Kidney capillary endothelial cell (primary cell): ENCODE results near the gene ZBTB7C.

Experiments used
- DNase-seq: peaks from one replicate; pipeline ENCODE4 v3.0.0-alpha.2; 2018; ENCODE audit warnings: low spot score

ZBTB7C gene

GRCh38 chr18:48139431-48140347, 269.5 kb downstream of the ZBTB7C start:
- no peak for DNase-seq

- DNase-seq, result no peak
These were observed 270.3 kb downstream of the ZBTB7C start for GRCh38 chr18:48138660-48139430.

DNA sequence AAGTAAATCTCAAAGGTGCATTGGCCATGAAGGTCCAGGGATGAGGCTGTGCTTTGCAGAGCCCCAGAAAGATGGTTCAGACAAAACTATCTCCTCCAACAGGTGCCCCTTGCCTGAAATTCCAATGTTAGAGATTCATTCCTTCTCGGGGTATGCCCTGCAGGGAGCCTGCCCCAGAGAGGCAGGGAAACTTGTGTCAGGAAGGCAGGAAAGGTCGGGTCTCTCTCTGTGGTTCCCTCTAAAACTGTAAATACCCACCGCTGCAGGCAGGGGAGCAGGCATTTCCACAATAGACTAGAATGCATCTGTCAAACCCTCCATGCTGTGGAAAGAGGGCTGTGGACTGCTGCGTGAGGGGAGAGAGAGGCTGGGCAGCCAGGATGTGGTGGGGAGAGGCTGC, 271.0 kb downstream of the ZBTB7C start:
- DNase-seq, result no peak

DNA sequence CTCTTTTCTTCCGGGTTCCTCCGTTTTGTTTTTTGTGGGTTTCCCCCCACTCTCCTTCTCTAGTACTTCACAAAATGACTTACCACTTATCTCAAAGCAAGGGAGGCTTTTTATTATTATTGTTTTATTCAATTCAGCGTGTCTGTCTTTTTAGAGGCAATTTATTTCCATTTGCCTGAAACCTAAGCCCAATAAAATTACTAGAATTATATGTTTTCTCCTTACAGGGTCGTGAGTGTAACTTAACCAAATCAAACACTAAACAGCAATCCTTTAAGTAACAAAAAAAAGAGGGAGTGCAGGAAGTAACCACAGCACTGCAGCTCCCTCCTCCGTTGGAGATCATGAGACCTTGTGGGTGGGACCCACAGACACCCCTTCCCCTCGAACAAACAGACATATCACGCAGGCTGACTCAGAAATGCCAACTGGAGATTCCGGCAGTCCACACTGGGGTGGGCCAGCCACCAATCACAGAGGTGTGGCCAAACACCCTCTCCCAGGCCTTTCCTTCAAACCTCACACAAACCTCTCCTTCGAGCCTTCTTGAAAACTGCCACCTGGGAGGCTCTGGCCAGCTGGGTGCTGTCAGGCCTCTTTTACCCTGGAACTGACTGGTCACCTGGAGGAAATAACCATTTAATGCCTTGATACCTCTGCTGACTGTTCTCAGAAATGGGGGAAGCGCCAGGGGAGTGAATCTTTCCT, 271.7 kb downstream of the ZBTB7C start:
- no peak for DNase-seq

DNA sequence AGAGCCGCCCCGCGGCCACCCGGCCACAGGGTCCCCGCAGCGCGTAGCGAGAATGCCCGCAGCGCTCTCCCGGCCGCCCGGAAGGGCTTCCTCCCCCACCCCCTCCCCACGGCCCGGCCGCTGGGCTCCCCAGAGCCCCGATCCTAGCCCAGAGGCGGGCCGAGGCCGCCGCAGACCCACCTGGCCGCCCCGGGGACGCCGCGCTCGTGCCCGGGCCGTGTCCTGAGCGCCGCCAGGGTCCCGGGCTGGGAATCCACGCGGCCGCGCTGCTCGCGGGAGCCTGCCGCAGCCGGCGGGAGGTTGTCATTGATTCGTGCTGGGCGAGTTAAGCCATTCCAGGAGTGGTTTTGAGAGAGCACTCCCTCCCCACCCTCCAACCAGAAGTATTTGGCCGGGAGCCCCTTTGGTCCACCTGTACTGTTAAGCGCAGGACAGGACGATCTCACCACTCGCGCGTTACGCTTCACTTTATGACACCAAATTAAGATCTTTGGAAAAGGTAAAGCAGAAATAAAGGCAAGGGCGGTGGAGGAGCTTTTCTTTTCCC, 272.3 kb downstream of the ZBTB7C start:
- DNase-seq, result no peak

GRCh38 chr18:48136051-48136826, 272.9 kb downstream of the ZBTB7C start:
- DNase-seq, result no peak

GRCh38 chr18:48135436-48135966, 273.7 kb downstream of the ZBTB7C start:
- no peak for DNase-seq

- DNase-seq, result no peak
These were observed 274.6 kb downstream of the ZBTB7C start for GRCh38 chr18:48134609-48135008.

DNA sequence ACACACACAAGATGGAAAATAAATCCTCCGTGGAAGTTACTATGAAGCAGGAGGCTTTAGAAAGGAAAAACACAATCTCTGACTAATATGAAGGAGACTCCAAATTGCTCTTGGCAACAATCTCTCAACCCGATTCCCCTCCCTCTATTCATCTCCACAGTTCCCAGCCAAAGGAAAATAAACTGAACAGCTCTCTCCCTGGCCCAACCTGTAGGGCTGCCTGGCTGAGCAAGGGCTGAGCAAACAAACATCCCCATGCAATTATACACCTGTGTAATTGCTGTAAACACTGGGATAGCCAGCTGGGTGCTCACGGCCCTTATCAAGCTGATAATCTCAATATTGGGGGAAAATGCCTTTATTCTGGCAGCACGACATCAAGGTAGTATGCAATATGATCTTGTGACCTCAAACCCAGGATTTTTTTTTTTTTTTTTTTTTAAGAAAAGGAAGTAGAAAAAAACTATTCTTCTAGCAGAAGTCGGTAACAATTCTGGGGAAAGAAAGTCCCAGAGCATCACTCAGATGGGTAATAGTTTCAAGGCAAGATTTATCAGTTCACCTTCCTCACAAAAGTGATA, 275.4 kb downstream of the ZBTB7C start:
- DNase-seq, result no peak

DNA sequence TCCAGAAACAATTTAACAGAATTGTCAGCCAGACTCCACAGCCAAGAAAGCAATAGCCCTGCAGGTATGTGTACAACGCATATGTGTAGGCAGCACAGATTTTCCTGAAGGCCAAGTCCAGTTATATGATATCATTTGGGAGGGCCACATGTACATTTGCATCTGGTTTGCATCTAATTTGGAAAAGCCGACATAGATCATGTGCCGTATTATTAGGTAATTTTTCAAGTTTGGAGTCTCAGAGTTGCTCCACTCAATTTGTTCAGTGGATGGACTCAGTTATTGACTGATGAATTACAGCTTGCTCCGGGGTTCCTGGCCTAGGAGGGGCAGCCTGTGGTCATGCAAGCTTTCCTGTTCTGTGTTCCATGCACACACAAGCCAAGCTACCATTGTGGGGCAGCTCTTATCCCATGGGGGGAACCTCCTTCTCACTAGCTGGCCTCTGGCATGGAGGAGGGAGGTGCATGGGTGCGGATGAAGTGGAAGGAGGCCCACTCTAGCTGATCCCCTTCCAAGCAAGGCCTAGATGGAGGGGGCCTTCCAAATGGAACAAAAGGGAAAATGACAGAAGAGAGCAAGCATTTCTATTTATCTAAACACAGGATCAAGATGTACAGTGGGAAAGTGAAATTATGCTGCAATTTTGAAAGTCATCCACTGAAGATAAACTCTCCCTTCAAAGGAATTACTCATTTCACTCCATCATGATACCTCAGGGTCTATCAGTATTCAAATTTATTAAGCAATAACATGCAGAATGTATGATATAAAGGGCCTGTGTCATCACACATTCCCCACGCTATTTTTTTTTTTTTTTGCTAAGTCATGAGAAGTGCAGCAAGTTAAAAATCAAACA, 276.2 kb downstream of the ZBTB7C start:
- no peak for DNase-seq

- DNase-seq, result no peak
These were observed 278.1 kb downstream of the ZBTB7C start for GRCh38 chr18:48131042-48131441.

DNA sequence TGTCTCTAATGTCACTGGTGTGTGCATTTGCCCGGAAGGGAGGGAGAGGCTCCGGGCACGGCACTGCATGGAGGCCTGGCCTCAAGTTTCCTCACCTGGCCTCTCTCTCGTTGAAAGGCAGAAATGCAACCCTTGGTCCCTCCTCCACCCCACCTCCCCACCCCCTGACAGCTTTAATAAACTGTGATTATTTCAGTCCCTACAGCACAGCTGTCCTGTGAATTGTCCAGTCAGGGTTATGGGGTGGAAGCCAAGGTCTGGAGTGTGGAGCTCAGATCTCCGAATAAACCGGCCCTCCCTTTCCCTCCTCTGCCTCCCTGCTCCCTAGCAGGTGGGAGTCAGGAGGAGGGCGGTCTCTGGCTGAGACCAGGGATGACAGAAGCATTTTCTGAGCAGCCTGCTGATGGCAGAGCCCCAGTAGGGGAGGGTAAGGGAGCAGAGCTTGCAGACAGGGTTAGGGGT, 279.5 kb downstream of the ZBTB7C start:
- no peak for DNase-seq

DNA sequence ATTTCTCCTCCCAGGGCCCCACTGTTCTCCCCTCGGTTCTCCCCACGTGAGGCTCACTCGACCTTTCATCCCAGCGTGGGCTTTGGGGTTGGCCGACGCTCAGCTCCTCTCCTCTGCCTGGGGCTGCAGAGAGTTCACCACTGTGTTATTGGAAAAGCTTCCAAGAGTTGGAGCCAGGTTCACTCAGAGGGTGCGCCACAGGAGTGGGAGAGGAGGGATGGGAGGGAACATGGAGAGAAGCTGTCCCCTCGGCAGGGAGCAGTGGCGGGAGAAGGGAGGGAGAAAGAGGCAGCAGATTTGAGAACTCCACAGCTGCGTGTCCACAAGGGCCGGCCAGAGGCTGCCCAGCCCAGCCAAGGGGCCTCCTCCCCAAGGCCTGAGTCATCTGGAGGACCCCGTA, 281.6 kb downstream of the ZBTB7C start:
- no peak for DNase-seq

DNA sequence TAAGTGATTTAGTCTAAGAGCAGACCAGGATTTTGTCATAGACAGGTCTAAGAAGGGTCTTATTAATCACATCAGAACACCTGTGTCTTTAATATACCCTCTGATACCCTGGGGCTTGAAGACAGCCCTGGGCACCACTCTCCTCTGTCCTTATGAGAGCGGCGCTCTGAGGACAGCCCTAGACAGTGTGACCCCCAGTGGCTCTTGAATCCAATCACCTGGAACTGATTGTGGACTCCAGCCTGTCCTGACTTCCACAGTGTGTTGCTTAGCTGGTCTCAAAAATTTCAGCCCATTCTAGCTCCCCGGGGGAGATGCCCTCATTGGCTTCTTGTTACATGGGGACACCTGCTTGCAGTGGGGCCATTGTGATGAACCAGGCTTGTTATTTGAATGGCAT, 282.9 kb downstream of the ZBTB7C start:
- no peak for DNase-seq

DNA sequence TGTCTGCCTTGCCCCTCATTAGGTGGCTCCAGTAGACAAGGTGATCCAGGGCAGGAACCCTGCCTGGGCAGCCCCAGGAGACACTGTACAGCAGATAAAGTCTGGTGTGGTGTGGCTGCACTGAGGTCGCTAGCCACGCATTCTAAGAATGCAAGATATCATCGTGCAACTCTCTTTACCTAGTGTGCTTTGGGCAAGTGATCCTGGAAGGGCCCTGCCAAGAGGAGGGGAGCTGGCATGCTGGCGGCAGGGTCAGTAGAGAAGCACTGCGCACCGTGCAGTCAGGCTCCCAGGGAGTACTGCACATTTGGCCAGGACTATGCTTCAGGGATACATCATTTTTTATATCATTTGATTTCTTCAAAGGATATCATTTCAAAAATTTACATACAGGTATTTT, 283.5 kb downstream of the ZBTB7C start:
- no peak for DNase-seq

GRCh38 chr18:48124857-48125626, 284.1 kb downstream of the ZBTB7C start:
- no peak for DNase-seq

- no peak for DNase-seq
These were observed 285.2 kb downstream of the ZBTB7C start for GRCh38 chr18:48123941-48124340.

DNA sequence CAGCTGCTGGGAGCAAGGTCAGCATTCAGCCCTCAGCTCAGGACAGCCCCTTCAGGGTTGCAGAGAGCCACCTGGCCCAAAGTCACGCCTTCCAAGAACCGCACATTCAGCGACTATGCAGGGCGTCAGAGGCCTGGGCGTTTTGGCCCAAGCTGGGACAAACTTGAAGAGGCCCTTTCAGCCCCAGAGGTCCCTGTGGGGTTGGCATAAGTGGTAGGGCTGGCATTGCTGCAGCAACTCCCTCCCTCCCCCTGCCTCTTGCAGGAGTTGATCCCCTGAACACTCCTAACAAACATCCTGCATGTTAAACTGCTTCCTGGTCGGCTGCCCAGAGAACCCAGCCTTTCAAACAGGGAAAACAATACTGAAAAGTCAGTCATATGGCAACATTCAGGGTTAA, 285.9 kb downstream of the ZBTB7C start:
- DNase-seq, result no peak

DNA sequence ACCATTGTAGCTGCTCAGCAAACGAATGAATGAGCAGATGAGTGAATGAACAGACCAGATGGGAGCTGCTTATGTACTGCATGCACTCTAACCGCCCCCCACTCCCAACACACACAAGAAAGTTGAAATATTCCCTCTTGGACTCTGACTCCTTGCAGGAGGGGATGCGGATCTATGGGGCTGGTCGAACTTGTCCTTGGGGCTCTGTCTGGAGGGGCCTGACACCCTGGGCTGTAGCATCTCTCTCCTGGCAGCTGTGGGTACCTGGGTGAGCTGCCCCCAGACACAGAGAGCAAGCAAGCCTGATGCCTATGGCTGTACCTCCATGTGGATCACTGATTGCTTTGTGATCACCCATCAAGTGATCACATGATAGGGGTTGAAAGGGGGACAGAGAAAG, 286.4 kb downstream of the ZBTB7C start:
- DNase-seq, result no peak
